Measurements from ENCODE around the gene PRLR. TPM values are rescaled to one million over a fixed set of nuclear protein-coding genes. Genes with fewer than 3 reads are reported as not detected.

Gene PRLR
- total and polyA plus RNA-seq, 10 of the 15 experiments (the other 5 are each of a cell fraction or from before 2014, with no cell fraction given): 0.03 to 8.1 (median 0.20) TPM

DNA sequence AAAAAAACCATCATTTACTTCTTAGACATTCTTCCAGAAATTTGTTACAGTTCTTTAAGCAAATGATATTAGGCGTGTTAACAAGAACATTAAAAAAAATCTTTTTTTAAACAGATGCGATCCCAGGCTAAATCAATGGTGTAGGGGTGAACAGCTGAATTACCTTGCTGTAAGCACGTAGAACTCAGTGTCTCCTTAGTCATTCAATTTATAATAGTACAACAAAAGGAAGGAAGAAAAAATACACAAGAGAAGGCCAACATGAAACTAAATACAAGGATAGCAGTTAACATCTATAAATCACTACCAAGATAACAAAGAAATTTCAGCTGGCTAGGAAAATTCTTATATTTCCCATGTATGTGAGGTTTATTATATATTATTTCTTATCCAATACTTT is 217.9 kb downstream of the PRLR start:
- Histone ChIP-seq H3K36me3 (ENCODE audit: control insufficient read depth in 2 of 2, insufficient read depth in 2 of 2, low read length in 1 of 2) (no peaks in the 10 kb centered on the region), H3K4me3 (no peak overlapping the region), H3K4me1 (ENCODE audit: control insufficient read depth, insufficient read depth, low read length) (no peaks in the 10 kb centered on the region), H2AFZ (ENCODE audit: control insufficient read depth, low read depth, low read length) (no peak overlapping the region), H3K9me3 (replicated peaks; ENCODE audit: control insufficient read depth, insufficient read depth, low read length) (no peaks in the 10 kb centered on the region), H3K27me3 (replicated peaks in 1 of 2; ENCODE audit: control insufficient read depth in 2 of 2, insufficient read depth in 2 of 2, low read length in 1 of 2) (no peaks in the 10 kb centered on the region), H3K9ac (ENCODE audit: control insufficient read depth, insufficient read depth, low read length) (no peak overlapping the region), H3K79me2 (ENCODE audit: control insufficient read depth, insufficient read depth, low read length) (no peaks in the 10 kb centered on the region), H3K4me2 (ENCODE audit: control insufficient read depth, insufficient read depth) (no peak overlapping the region), H4K20me1 (ENCODE audit: control insufficient read depth, insufficient read depth) (no peaks in the 10 kb centered on the region), H3K27ac (ENCODE audit: control insufficient read depth, insufficient read depth) (no peak overlapping the region)
- no peak for TF ChIP-seq ZZZ3 (IDR thresholded peaks at IDR 0.05; ENCODE audit: control insufficient read depth, insufficient read length, low read depth)
- no peak for TF ChIP-seq KLF5 (IDR thresholded peaks at IDR 0.05; ENCODE audit: partially characterized antibody)
- TF ChIP-seq RUNX3 (IDR thresholded peaks at IDR 0.05; ENCODE audit: low read length): no peak
- no peak for TF ChIP-seq EP300 (IDR thresholded peaks at IDR 0.05; ENCODE audit: borderline replicate concordance in 1 of 2, control insufficient read depth in 1 of 2, low read depth in 2 of 2, low read length in 2 of 2)
- TF ChIP-seq CBX3 (IDR thresholded peaks at IDR 0.05; ENCODE audit: borderline replicate concordance, low read depth): no peak
- no peak for TF ChIP-seq ESRRA (IDR thresholded peaks at IDR 0.05; ENCODE audit: low read length)
- TF ChIP-seq KAT2A (conservative IDR thresholded peaks at IDR 0.05; ENCODE audit: control insufficient read depth, low read depth, low read length): no peak
- no peak for TF ChIP-seq ZBTB40 (IDR thresholded peaks at IDR 0.05; ENCODE audit: borderline replicate concordance)
- TF ChIP-seq, protein P1, sequence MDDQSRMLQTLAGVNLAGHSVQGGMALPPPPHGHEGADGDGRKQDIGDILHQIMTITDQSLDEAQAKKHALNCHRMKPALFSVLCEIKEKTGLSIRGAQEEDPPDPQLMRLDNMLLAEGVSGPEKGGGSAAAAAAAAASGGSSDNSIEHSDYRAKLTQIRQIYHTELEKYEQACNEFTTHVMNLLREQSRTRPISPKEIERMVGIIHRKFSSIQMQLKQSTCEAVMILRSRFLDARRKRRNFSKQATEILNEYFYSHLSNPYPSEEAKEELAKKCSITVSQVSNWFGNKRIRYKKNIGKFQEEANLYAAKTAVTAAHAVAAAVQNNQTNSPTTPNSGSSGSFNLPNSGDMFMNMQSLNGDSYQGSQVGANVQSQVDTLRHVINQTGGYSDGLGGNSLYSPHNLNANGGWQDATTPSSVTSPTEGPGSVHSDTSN (IDR thresholded peaks at IDR 0.05; ENCODE audit: insufficient replicate concordance, low read depth, low read length): no peak
- RAD21 ChIA-PET (ENCODE audit: unreplicated experiment): interaction anchor here (0.6 kb wide), 1 partner anchor 12 kb away, joined by 3 read pairs; no protein-coding TSS in a partner anchor
- POLR2A ChIA-PET: no interaction called here
- in situ Hi-C loops (cut with MboI) (no loop called here), intact Hi-C loops (cut with micrococcal nuclease; ENCODE audit: unreplicated experiment) (no loop called here)
- BruUV-seq (replicated peaks): no TSS peak
- SMC1A ChIA-PET (ENCODE audit: uncharacterized antibody, unreplicated experiment): no interaction called here
- 65% methylated on average over 3 of the region's 3 CpGs for WGBS (ENCODE audit: insufficient coverage, insufficient replicate concordance, low lambda C conversion rate, missing lambda C conversion rate)
- FAIRE-seq: no peak
- no peak for DNase-seq (ENCODE audit: low read depth, low spot score)
- CTCF ChIA-PET: interaction anchor here (1.3 kb wide), 1 partner anchor 9 kb away, joined by 5 read pairs; no protein-coding TSS in a partner anchor
- ATAC-seq: no peak
